Measurements from ENCODE around the gene TNRC6C. TPM values are rescaled to one million over a fixed set of nuclear protein-coding genes. Genes with fewer than 3 reads are reported as not detected.

Gene TNRC6C
- total and polyA plus RNA-seq, 2 of the 13 experiments (the other 11 are each of a cell fraction or from before 2014, with no cell fraction given): 0.66 to 4.9 TPM

- TF ChIP-seq ZIK1 (CRISPR knock-in tag; IDR thresholded peaks at IDR 0.05; ENCODE audit: borderline replicate concordance, low read depth) (0 out of 2 replicates have a peak, but pooled peaks have one; percentile 17), ZNF263 (CRISPR knock-in tag; IDR thresholded peaks at IDR 0.05) (peak; percentile 72), MEF2D (CRISPR knock-in tag; IDR thresholded peaks at IDR 0.05) (no peak), MXI1 (IDR thresholded peaks at IDR 0.05; ENCODE audit: borderline replicate concordance, low read depth, low read length) (no peak; the same call in 2 of the 3 replicates), ZNF609 (CRISPR knock-in tag; IDR thresholded peaks at IDR 0.05; ENCODE audit: borderline replicate concordance) (no peak), ZNF674 (CRISPR knock-in tag; IDR thresholded peaks at IDR 0.05; ENCODE audit: low read depth) (no peak), TFAP4 (IDR thresholded peaks at IDR 0.05; ENCODE audit: borderline replicate concordance, low read depth) (peak; percentile 69; the same call in 1 of the 2 replicates), PRDM10 (CRISPR knock-in tag; IDR thresholded peaks at IDR 0.05; ENCODE audit: low read depth) (no peak), MTA1 (CRISPR knock-in tag; IDR thresholded peaks at IDR 0.05; ENCODE audit: borderline replicate concordance) (peak; percentile 16; the same call in 1 of the 2 replicates), FOXP1 (IDR thresholded peaks at IDR 0.05) (no peak), FOXP1 (CRISPR knock-in tag; IDR thresholded peaks at IDR 0.05) (no peak), NR0B2 (CRISPR knock-in tag; IDR thresholded peaks at IDR 0.05) (0 out of 2 replicates have a peak, but pooled peaks have one; percentile 60), ZNF569 (CRISPR knock-in tag; IDR thresholded peaks at IDR 0.05; ENCODE audit: borderline replicate concordance) (no peak), REPIN1 (CRISPR knock-in tag; IDR thresholded peaks at IDR 0.05; ENCODE audit: borderline replicate concordance, low read depth) (peak; percentile 44; the same call in 1 of the 2 replicates), BRF2 (CRISPR knock-in tag; IDR thresholded peaks at IDR 0.05) (no peak), EEA1 (CRISPR knock-in tag; IDR thresholded peaks at IDR 0.05; ENCODE audit: borderline replicate concordance) (peak; percentile 46; the same call in 1 of the 2 replicates), MAF1 (CRISPR knock-in tag; IDR thresholded peaks at IDR 0.05; ENCODE audit: borderline replicate concordance) (no peak)
Measured at GRCh38 chr17:78137392-78138203, 179.1 kb downstream of the TNRC6C start (continued).
